HL-60 (cell line): Measurements from ENCODE around the gene GNAQ.

ENCODE experiments used
- CTCF ChIP-seq: IDR thresholded peaks from one replicate; pipeline ENCODE4 v1.5.1; 2011; ENCODE audit warnings: low read length, control low read depth, inconsistent platforms; ENCODE audit not compliant: insufficient read depth
- POLR2AphosphoS5 ChIP-seq: IDR thresholded peaks from 2 replicates; pipeline ENCODE4 v1.6.1; 2012; ENCODE audit warnings: low read depth

DNA sequence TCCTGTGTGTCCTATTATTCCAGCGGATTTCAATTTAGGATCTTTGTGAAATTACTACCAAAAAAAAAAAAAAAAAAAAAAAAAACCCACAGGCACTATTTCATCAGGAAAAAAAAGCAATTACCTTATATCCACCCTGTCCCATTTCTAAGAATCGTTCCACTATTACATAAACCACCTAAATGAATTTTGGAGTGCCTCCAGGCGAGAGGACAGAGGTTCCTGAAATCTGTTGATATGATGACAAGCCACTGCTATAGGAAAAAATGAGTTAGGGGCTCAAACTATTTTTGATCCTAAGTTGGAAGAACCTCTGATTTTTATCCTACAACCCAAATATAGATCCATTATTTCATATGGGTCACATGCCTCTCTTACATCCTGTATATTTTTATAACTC is 177.9 kb downstream of the GNAQ start:
- TF ChIP-seq CTCF (no peak), POLR2AphosphoS5 (no peak)
